ENCODE data around the gene FGD1. TPM values are rescaled to one million over a fixed set of nuclear protein-coding genes. Genes with fewer than 3 reads are reported as not detected.

The FGD1 gene
- total RNA-seq, 1 experiment from 2014 or later = 20.3 TPM

GRCh38 chrX:54447461-54447860 lies 48.6 kb downstream of the FGD1 start:
- H3K9me3 ChIP-seq (ENCODE audit: insufficient read depth, low read depth) = no peaks in the 10 kb centered on the region
- no peaks in the 10 kb centered on the region for H4K20me1 ChIP-seq (ENCODE audit: insufficient read depth)
- no peaks in the 10 kb centered on the region for H3K36me3 ChIP-seq (ENCODE audit: low read depth)
- H3K4me2 ChIP-seq = no peak overlapping the region
- no peaks in the 10 kb centered on the region for H3K27me3 ChIP-seq (ENCODE audit: insufficient read depth, low read depth)
- H3K27ac ChIP-seq = no peak overlapping the region
- H3K4me3 ChIP-seq = no peak overlapping the region
- H3K4me1 ChIP-seq (replicated peaks; ENCODE audit: insufficient read depth) = no peaks in the 10 kb centered on the region
- TF ChIP-seq CTCF (conservative IDR thresholded peaks at IDR 0.05) (0 out of 2 replicates have a peak, but pooled peaks have one; percentile 31), EZH2 (IDR thresholded peaks at IDR 0.05; ENCODE audit: low read depth) (no peak)
- ChIA-PET CTCF (no interaction called here), POLR2A (ENCODE audit: unreplicated experiment) (interaction anchor here (0.6 kb wide), 1 partner anchor 83 kb away, joined by 8 read pairs; the partner anchor contains the start of gene GNL3L)
- BruUV-seq (replicated peaks) = no TSS peak
- DNase-seq = no peak
- intact Hi-C loops (cut with micrococcal nuclease; ENCODE audit: unreplicated experiment) = no loop called here
- no peak overlapping the region for H2AFZ ChIP-seq
- no peaks in the 10 kb centered on the region for H3F3A ChIP-seq (ENCODE audit: insufficient read depth, low read depth)
- no peaks in the 10 kb centered on the region for H3K9me2 ChIP-seq (ENCODE audit: insufficient read depth)
- H3K79me2 ChIP-seq (ENCODE audit: low read depth) = peaks cover 4% of the 10 kb centered on the region; the same call in 1 of the 2 replicates

GRCh38 chrX:54446084-54446483 lies 50.0 kb downstream of the FGD1 start:
- Histone ChIP-seq H3K4me2 (no peak overlapping the region), H3K79me2 (ENCODE audit: low read depth) (peaks cover 18% of the 10 kb centered on the region), H3K27ac (no peak overlapping the region), H4K20me1 (ENCODE audit: insufficient read depth) (no peaks in the 10 kb centered on the region), H2AFZ (no peak overlapping the region), H3K9me3 (ENCODE audit: insufficient read depth, low read depth) (no peaks in the 10 kb centered on the region), H3K4me1 (replicated peaks; ENCODE audit: insufficient read depth) (peaks cover 8% of the 10 kb centered on the region), H3F3A (ENCODE audit: insufficient read depth, low read depth) (no peaks in the 10 kb centered on the region), H3K27me3 (ENCODE audit: insufficient read depth, low read depth) (no peaks in the 10 kb centered on the region), H3K9me2 (ENCODE audit: insufficient read depth) (no peaks in the 10 kb centered on the region), H3K4me3 (no peak overlapping the region), H3K36me3 (ENCODE audit: low read depth) (no peaks in the 10 kb centered on the region)
- ChIA-PET CTCF (no interaction called here), POLR2A (ENCODE audit: unreplicated experiment) (no interaction called here)
- no TSS peak for BruUV-seq (replicated peaks)
- DNase-seq = no peak
- TF ChIP-seq EZH2 (IDR thresholded peaks at IDR 0.05; ENCODE audit: low read depth) (no peak), CTCF (conservative IDR thresholded peaks at IDR 0.05) (no peak)
- intact Hi-C loops (cut with micrococcal nuclease; ENCODE audit: unreplicated experiment) = no loop called here

GRCh38 chrX:54444752-54445151 lies 51.3 kb downstream of the FGD1 start:
- peaks cover 8% of the 10 kb centered on the region for H3K4me1 ChIP-seq (replicated peaks; ENCODE audit: insufficient read depth)
- intact Hi-C loops (cut with micrococcal nuclease; ENCODE audit: unreplicated experiment) = loop anchor here (5.0 kb wide), 3 partner anchors 88 to 402 kb away; partner anchors contain the start of genes GNL3L and PHF8
- DNase-seq = no peak
- BruUV-seq (replicated peaks) = TSS peak; percentile 13
- H4K20me1 ChIP-seq (ENCODE audit: insufficient read depth) = no peaks in the 10 kb centered on the region
- ChIA-PET CTCF (no interaction called here), POLR2A (ENCODE audit: unreplicated experiment) (no interaction called here)
- H3K27ac ChIP-seq = no peak overlapping the region
- H3K9me2 ChIP-seq (ENCODE audit: insufficient read depth) = no peaks in the 10 kb centered on the region
- no peaks in the 10 kb centered on the region for H3F3A ChIP-seq (ENCODE audit: insufficient read depth, low read depth)
- H3K79me2 ChIP-seq (ENCODE audit: low read depth) = peaks cover 27% of the 10 kb centered on the region
- no peak overlapping the region for H2AFZ ChIP-seq
- H3K4me3 ChIP-seq = no peak overlapping the region
- no peaks in the 10 kb centered on the region for H3K36me3 ChIP-seq (ENCODE audit: low read depth)
- no peak overlapping the region for H3K4me2 ChIP-seq
- H3K27me3 ChIP-seq (ENCODE audit: insufficient read depth, low read depth) = no peaks in the 10 kb centered on the region
- TF ChIP-seq EZH2 (IDR thresholded peaks at IDR 0.05; ENCODE audit: low read depth) = no peak
- no peak for TF ChIP-seq CTCF (conservative IDR thresholded peaks at IDR 0.05)
- H3K9me3 ChIP-seq (ENCODE audit: insufficient read depth, low read depth) = no peaks in the 10 kb centered on the region
